ENCODE measurements around the gene CTRB1.

GRCh38 chr16:75248536-75249380 is 30.0 kb downstream of the CTRB1 start:
- no peak for TF ChIP-seq CTCF (IDR thresholded peaks at IDR 0.05)
- TF ChIP-seq POLR2A (IDR thresholded peaks at IDR 0.05): no peak

All from thyroid gland (tissue), 4 donors.